ENCODE measurements around the gene EDA. TPM values are rescaled to one million over a fixed set of nuclear protein-coding genes. Genes with fewer than 3 reads are reported as not detected.

The EDA gene
- total and polyA plus RNA-seq, 2 of the 13 experiments (the other 11 are each of a cell fraction or from before 2014, with no cell fraction given) = 8.8 to 11.2 TPM

DNA sequence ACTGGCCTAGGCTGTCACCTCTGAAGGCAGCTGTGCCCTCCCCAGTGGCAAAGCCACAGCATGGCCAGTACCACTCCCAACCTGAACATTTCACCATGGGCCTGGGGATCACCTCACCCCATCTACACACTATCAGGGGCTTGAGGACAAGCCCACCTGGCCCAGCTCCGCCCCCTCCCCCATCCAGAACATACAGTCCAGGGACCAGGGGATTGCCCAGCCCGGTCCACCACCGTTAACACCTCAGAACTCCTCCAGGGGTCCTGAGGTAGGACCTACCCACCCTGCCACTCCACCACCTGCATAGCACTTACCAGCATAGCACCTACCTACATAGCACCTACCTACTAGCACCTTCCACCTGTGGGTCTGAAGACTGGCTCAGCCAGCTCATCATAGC, 179.8 kb downstream of the EDA start:
- FAIRE-seq (no peak), ATAC-seq (no peak), DNase-seq (ENCODE audit: low spot score) (no peak)
- Histone ChIP-seq H2AFZ (ENCODE audit: low read length) (no peak overlapping the region), H3K4me2 (ENCODE audit: low read depth, low read length) (no peak overlapping the region), H3K9ac (ENCODE audit: insufficient read depth, low read depth, low read length) (no peak overlapping the region), H3K36me3 (replicated peaks in 1 of 2; ENCODE audit: control insufficient read depth in 1 of 2, insufficient read depth in 2 of 2, low read length in 2 of 2) (no peaks in the 10 kb centered on the region), H3K27me3 (ENCODE audit: control insufficient read depth in 1 of 2, insufficient read depth in 2 of 2, low read length in 2 of 2) (no peaks in the 10 kb centered on the region), H3K79me2 (ENCODE audit: insufficient read depth, low read length) (no peaks in the 10 kb centered on the region), H3K9me3 (ENCODE audit: low read length) (no peaks in the 10 kb centered on the region), H4K20me1 (ENCODE audit: insufficient read depth, low read length) (no peaks in the 10 kb centered on the region), H3K4me1 (ENCODE audit: insufficient read depth, low read length) (no peaks in the 10 kb centered on the region), H3K27ac (ENCODE audit: extremely low read length, insufficient read depth, low read length) (no peak overlapping the region), H3K4me3 (replicated peaks in 1 of 3; ENCODE audit: insufficient read depth in 1 of 3, low read depth in 2 of 3, low read length in 3 of 3) (no peak overlapping the region)
- ChIA-PET CTCF (ENCODE audit: low intra/inter-chr PET ratio, low total read pairs) (no interaction called here), POLR2A (no interaction called here)
- in situ Hi-C loops (cut with HindIII; ENCODE audit: extremely low pct_ligation_motif_present, low pct_unique_long_range_greater_than_20kb) (no loop called here), intact Hi-C loops (cut with micrococcal nuclease; ENCODE audit: unreplicated experiment) (no loop called here)
- BruUV-seq (replicated peaks) = no TSS peak
- WGBS (ENCODE audit: low lambda C conversion rate) = no CpG with 5 or more reads among the region's 3 CpGs
- TF ChIP-seq, protein P1, sequence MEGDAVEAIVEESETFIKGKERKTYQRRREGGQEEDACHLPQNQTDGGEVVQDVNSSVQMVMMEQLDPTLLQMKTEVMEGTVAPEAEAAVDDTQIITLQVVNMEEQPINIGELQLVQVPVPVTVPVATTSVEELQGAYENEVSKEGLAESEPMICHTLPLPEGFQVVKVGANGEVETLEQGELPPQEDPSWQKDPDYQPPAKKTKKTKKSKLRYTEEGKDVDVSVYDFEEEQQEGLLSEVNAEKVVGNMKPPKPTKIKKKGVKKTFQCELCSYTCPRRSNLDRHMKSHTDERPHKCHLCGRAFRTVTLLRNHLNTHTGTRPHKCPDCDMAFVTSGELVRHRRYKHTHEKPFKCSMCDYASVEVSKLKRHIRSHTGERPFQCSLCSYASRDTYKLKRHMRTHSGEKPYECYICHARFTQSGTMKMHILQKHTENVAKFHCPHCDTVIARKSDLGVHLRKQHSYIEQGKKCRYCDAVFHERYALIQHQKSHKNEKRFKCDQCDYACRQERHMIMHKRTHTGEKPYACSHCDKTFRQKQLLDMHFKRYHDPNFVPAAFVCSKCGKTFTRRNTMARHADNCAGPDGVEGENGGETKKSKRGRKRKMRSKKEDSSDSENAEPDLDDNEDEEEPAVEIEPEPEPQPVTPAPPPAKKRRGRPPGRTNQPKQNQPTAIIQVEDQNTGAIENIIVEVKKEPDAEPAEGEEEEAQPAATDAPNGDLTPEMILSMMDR (CRISPR knock-in tag; IDR thresholded peaks at IDR 0.05) = no peak
- TF ChIP-seq ZNF225 (CRISPR knock-in tag; IDR thresholded peaks at IDR 0.05) (no peak), ZNF468 (CRISPR knock-in tag; IDR thresholded peaks at IDR 0.05) (no peak), ZNF441 (CRISPR knock-in tag; IDR thresholded peaks at IDR 0.05; ENCODE audit: borderline replicate concordance) (no peak), HOXA7 (CRISPR knock-in tag; IDR thresholded peaks at IDR 0.05) (no peak), ZNF572 (CRISPR knock-in tag; IDR thresholded peaks at IDR 0.05) (no peak), HOXA9 (CRISPR knock-in tag; IDR thresholded peaks at IDR 0.05; ENCODE audit: borderline replicate concordance) (no peak), KDM4B (CRISPR knock-in tag; IDR thresholded peaks at IDR 0.05) (no peak), RAD21 (CRISPR knock-in tag; IDR thresholded peaks at IDR 0.05) (no peak), IRF9 (CRISPR knock-in tag; IDR thresholded peaks at IDR 0.05; ENCODE audit: borderline replicate concordance) (no peak), SAFB2 (CRISPR knock-in tag; IDR thresholded peaks at IDR 0.05; ENCODE audit: borderline replicate concordance, low read depth) (no peak)
- TF ChIP-seq, protein P2, sequence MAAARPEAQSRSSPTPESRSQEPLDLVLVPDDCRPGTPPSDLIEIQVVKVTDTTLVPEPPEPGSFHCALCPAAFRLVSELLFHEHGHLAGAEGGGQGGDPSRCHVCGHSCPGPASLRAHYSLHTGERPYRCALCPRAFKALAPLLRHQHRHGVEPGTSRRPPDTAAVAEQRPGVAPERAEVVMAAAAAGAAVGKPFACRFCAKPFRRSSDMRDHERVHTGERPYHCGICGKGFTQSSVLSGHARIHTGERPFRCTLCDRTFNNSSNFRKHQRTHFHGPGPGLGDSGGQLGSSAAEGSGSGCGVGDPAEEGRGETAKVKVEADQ (CRISPR knock-in tag; IDR thresholded peaks at IDR 0.05; ENCODE audit: borderline replicate concordance) = no peak
- TF ChIP-seq, protein P3, sequence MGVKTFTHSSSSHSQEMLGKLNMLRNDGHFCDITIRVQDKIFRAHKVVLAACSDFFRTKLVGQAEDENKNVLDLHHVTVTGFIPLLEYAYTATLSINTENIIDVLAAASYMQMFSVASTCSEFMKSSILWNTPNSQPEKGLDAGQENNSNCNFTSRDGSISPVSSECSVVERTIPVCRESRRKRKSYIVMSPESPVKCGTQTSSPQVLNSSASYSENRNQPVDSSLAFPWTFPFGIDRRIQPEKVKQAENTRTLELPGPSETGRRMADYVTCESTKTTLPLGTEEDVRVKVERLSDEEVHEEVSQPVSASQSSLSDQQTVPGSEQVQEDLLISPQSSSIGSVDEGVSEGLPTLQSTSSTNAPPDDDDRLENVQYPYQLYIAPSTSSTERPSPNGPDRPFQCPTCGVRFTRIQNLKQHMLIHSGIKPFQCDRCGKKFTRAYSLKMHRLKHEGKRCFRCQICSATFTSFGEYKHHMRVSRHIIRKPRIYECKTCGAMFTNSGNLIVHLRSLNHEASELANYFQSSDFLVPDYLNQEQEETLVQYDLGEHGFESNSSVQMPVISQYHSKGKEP (CRISPR knock-in tag; IDR thresholded peaks at IDR 0.05) = no peak
- TF ChIP-seq, protein P4, sequence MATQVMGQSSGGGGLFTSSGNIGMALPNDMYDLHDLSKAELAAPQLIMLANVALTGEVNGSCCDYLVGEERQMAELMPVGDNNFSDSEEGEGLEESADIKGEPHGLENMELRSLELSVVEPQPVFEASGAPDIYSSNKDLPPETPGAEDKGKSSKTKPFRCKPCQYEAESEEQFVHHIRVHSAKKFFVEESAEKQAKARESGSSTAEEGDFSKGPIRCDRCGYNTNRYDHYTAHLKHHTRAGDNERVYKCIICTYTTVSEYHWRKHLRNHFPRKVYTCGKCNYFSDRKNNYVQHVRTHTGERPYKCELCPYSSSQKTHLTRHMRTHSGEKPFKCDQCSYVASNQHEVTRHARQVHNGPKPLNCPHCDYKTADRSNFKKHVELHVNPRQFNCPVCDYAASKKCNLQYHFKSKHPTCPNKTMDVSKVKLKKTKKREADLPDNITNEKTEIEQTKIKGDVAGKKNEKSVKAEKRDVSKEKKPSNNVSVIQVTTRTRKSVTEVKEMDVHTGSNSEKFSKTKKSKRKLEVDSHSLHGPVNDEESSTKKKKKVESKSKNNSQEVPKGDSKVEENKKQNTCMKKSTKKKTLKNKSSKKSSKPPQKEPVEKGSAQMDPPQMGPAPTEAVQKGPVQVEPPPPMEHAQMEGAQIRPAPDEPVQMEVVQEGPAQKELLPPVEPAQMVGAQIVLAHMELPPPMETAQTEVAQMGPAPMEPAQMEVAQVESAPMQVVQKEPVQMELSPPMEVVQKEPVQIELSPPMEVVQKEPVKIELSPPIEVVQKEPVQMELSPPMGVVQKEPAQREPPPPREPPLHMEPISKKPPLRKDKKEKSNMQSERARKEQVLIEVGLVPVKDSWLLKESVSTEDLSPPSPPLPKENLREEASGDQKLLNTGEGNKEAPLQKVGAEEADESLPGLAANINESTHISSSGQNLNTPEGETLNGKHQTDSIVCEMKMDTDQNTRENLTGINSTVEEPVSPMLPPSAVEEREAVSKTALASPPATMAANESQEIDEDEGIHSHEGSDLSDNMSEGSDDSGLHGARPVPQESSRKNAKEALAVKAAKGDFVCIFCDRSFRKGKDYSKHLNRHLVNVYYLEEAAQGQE (IDR thresholded peaks at IDR 0.05; ENCODE audit: borderline replicate concordance in 1 of 2, low read depth in 1 of 2, low read length in 2 of 2) = no peak
- TF ChIP-seq, protein P5, sequence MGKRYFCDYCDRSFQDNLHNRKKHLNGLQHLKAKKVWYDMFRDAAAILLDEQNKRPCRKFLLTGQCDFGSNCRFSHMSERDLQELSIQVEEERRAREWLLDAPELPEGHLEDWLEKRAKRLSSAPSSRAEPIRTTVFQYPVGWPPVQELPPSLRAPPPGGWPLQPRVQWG (CRISPR knock-in tag; IDR thresholded peaks at IDR 0.05; ENCODE audit: borderline replicate concordance, low read depth) = no peak
